ENCODE results near the gene AQP7. TPM values are rescaled to one million over a fixed set of nuclear protein-coding genes. Genes with fewer than 3 reads are reported as not detected.

Gene AQP7
- total and polyA plus RNA-seq, 2 donors (not counting 1 experiment from before 2014, with no cell fraction given), result 0.09 to 0.83 TPM

DNA sequence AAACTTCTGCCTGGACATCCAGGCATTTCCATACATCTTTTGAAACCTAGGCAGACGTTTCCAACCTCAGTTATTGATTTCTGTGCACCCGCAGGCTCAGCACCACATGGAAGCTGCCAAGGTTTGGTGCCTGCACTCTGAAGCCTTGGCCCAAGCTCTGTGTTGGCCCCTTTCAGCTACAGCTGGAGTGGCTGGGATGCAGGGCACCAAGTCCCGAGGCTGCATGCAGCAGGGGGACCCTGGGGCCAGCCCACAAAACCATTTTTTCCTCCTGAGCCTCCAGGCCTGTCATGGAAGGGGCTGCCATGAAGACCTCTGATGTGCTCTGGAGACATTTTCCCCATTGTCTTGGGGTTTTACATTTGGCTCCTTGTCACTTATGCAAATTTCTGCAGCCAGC lies 62.2 kb downstream of the AQP7 start:
- Histone ChIP-seq H2AFZ (ENCODE audit: low read length) (no peak overlapping the region), H3K9me3 (ENCODE audit: control insufficient read depth, insufficient read depth, low read depth, low read length) (no peaks in the 10 kb centered on the region), H3K27me3 (ENCODE audit: control insufficient read depth, insufficient read depth, low read length) (no peaks in the 10 kb centered on the region), H3K9ac (ENCODE audit: insufficient read depth, low read length) (no peak overlapping the region), H3K4me2 (ENCODE audit: extremely low read depth, insufficient read depth, low read length) (no peak overlapping the region), H3K4me1 (ENCODE audit: control insufficient read depth, extremely low read depth, insufficient read depth, low read length) (no peaks in the 10 kb centered on the region), H4K20me1 (ENCODE audit: control insufficient read depth, extremely low read depth, insufficient read depth, low read length) (no peaks in the 10 kb centered on the region), H3K79me2 (ENCODE audit: control insufficient read depth, insufficient read depth, low read length) (no peaks in the 10 kb centered on the region), H3K4me3 (replicated peaks in 1 of 4; ENCODE audit: control extremely low read depth in 1 of 4, insufficient read depth in 1 of 4, low read depth in 3 of 4, low read length in 4 of 4) (no peak overlapping the region), H3K27ac (ENCODE audit: insufficient read depth, low read length) (no peak overlapping the region), H3K36me3 (ENCODE audit: control insufficient read depth, insufficient read depth, low read length) (peaks cover 13% of the 10 kb centered on the region)
- DNase-seq (ENCODE audit: low read depth in 2 of 2), result no peak
- TF ChIP-seq CTCF (conservative IDR thresholded peaks at IDR 0.05 in 1 of 2, IDR thresholded peaks at IDR 0.05 in 1 of 2; ENCODE audit: low read depth in 1 of 2, low read length in 2 of 2) (no peak), EZH2 (IDR thresholded peaks at IDR 0.05; ENCODE audit: low read length, missing control alignments) (no peak)

Other genes starting within 250 kb of the AQP7 start
- 18.2 and 24.1 TPM in 2 replicates for gene B4GALT1, start 235.2 kb downstream of the AQP7 start, total RNA-seq
- gene B4GALT1, start 235.2 kb downstream of the AQP7 start, polyA plus RNA-seq, result 51.9 and 64.8 TPM in 2 replicates
- not detected in 2 replicates for gene SPINK4, start 162.4 kb downstream of the AQP7 start, total RNA-seq
- gene SPINK4, start 162.4 kb downstream of the AQP7 start, polyA plus RNA-seq, result not detected in 2 replicates
- gene BAG1, start 137.9 kb downstream of the AQP7 start, total RNA-seq, result 19.2 and 19.8 TPM in 2 replicates
- gene BAG1, start 137.9 kb downstream of the AQP7 start, polyA plus RNA-seq, result 30.4 and 36.4 TPM in 2 replicates
- gene CHMP5, start 137.5 kb downstream of the AQP7 start, total RNA-seq, result 124 and 130 TPM in 2 replicates
- 99.9 and 108 TPM in 2 replicates for gene CHMP5, start 137.5 kb downstream of the AQP7 start, polyA plus RNA-seq
- 21.3 and 30.2 TPM in 2 replicates for gene NFX1, start 112.1 kb downstream of the AQP7 start, total RNA-seq
- gene NFX1, start 112.1 kb downstream of the AQP7 start, polyA plus RNA-seq, result 39.5 and 41.6 TPM in 2 replicates
- 9.0 and 16.2 TPM in 2 replicates for gene AQP3, start 45.0 kb upstream of the AQP7 start, total RNA-seq
- gene AQP3, start 45.0 kb upstream of the AQP7 start, polyA plus RNA-seq, result 3.2 and 4.4 TPM in 2 replicates
- gene NOL6, start 71.4 kb upstream of the AQP7 start, total RNA-seq, result 13.4 and 15.2 TPM in 2 replicates
- 24.4 and 34.2 TPM in 2 replicates for gene NOL6, start 71.4 kb upstream of the AQP7 start, polyA plus RNA-seq
- under 0.01 and 0.17 TPM in 2 replicates for gene ANKRD18B, start 121.7 kb upstream of the AQP7 start, total RNA-seq
- gene ANKRD18B, start 121.7 kb upstream of the AQP7 start, polyA plus RNA-seq, result 0.82 and 0.85 TPM in 2 replicates